HG03139 (cell line): ENCODE data around the gene DERL3.

Experiments used
- ATAC-seq: cut with Tn5 transposase; IDR thresholded peaks from one replicate; pipeline ENCODE4 v1.9.1; 2021; ENCODE audit not compliant: unreplicated experiment

The DERL3 gene

GRCh38 chr22:23847991-23848864 is 9.4 kb upstream of the DERL3 start:
- no peak for ATAC-seq

- no peak for ATAC-seq
These were observed 8.6 kb upstream of the DERL3 start for GRCh38 chr22:23847310-23847920.

GRCh38 chr22:23846081-23846469 is 7.3 kb upstream of the DERL3 start:
- ATAC-seq = no peak

GRCh38 chr22:23845265-23846080 is 6.7 kb upstream of the DERL3 start:
- ATAC-seq = no peak

- ATAC-seq = no peak
These were observed 6.0 kb upstream of the DERL3 start for GRCh38 chr22:23844739-23845202.

- ATAC-seq = no peak
These were observed 3.8 kb upstream of the DERL3 start for GRCh38 chr22:23842599-23842998.

GRCh38 chr22:23841736-23842445 is 3.1 kb upstream of the DERL3 start:
- no peak for ATAC-seq

GRCh38 chr22:23841292-23841691 is 2.5 kb upstream of the DERL3 start:
- no peak for ATAC-seq

- ATAC-seq = no peak
These were observed 1.2 kb upstream of the DERL3 start for GRCh38 chr22:23840026-23840425.

- peak; percentile 6 for ATAC-seq
These were observed 710 bp downstream of the DERL3 start for GRCh38 chr22:23837911-23838680.

- no peak for ATAC-seq
These were observed 1.3 kb downstream of the DERL3 start for GRCh38 chr22:23837496-23837859.

- ATAC-seq = no peak
These were observed 1.9 kb downstream of the DERL3 start for GRCh38 chr22:23836692-23837495.

GRCh38 chr22:23836281-23836680 is 2.5 kb downstream of the DERL3 start:
- ATAC-seq = no peak

GRCh38 chr22:23835484-23836144 is 3.2 kb downstream of the DERL3 start:
- no peak for ATAC-seq

GRCh38 chr22:23834793-23835483 is 3.9 kb downstream of the DERL3 start:
- ATAC-seq = no peak

- ATAC-seq = no peak
These were observed 4.4 kb downstream of the DERL3 start for GRCh38 chr22:23834406-23834792.

GRCh38 chr22:23833911-23834317 is 4.9 kb downstream of the DERL3 start:
- ATAC-seq = no peak

GRCh38 chr22:23833017-23833751 is 5.6 kb downstream of the DERL3 start:
- ATAC-seq = no peak
